H1 (cell line): Measurements from ENCODE around the gene GOLGA7B.
"Not testable (repeated sequence)": the region's sequence is repeated elsewhere in the genome, so short reads cannot be mapped to it uniquely, and the experiment has no call there.

Source experiments
- BRCA1 ChIP-seq: IDR thresholded peaks from 2 replicates; pipeline ENCODE4 v1.6.1; 2012; ENCODE audit warnings: low read depth, low read length, improper control_type of control experiment
- CTCF ChIP-seq, 3 experiments: IDR thresholded peaks; 1 replicate in 2 of 3; 2 replicates in 1 of 3; pipeline versions ENCODE4 v1.5.1 to v1.6.1; 2011; ENCODE audit warnings: low read length in 3 of 3, mild to moderate bottlenecking in 3 of 3, inconsistent platforms in 2 of 3, low read depth in 1 of 3, moderate library complexity in 1 of 3; ENCODE audit not compliant: insufficient read depth in 1 of 3; ENCODE audit errors: control extremely low read depth in 1 of 3
- EZH2 ChIP-seq: fragments of 200-600 bp; sonication (generic); IDR thresholded peaks from 2 replicates; pipeline ENCODE4 v1.7.1; 2012; ENCODE audit warnings: low read depth, mild to moderate bottlenecking, moderate library complexity, low read length, inconsistent platforms; ENCODE audit not compliant: severe bottlenecking
- NRF1 ChIP-seq: IDR thresholded peaks from 2 replicates; pipeline ENCODE4 v1.6.1; 2011; ENCODE audit warnings: mild to moderate bottlenecking, low read depth, low read length, improper control_type of control experiment

DNA sequence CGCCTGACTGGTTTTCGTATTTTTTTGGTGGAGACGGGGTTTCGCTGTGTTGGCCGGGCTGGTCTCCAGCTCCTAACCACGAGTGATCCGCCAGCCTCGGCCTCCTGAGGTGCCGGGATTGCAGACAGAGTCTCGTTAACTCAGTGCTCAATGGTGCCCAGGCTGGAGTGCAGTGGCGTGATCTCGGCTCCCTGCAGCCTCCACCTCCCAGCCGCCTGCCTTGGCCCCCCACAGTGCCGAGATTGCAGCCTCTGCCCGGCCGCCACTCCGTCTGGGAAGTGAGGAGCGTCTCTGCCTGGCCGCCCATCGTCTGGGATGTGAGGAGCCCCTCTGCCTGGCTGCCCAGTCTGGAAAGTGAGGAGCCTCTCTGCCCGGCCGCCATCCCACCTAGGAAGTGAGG lies 8.5 kb upstream of the GOLGA7B start:
- not testable (repeated sequence) for TF ChIP-seq BRCA1; NRF1; EZH2; CTCF (IDR thresholded peaks at IDR 0.05; ENCODE audit: control extremely low read depth in 1 of 3, insufficient read depth in 1 of 3, low read depth in 1 of 3, low read length in 3 of 3)
